ENCODE data around the gene GRM4. TPM values are rescaled to one million over a fixed set of nuclear protein-coding genes. Genes with fewer than 3 reads are reported as not detected.

GRM4 gene
- polyA plus RNA-seq, 1 of the 3 experiments (the other 2 are of a cell fraction) = not detected

GRCh38 chr6:34151321-34152041, 5.6 kb upstream of the GRM4 start:
- Histone ChIP-seq H3K36me3 (replicated peaks in 1 of 2; ENCODE audit: control insufficient read depth in 1 of 2, insufficient read depth in 2 of 2, low read length in 1 of 2) (no peaks in the 10 kb centered on the region), H3K4me3 (ENCODE audit: low read depth in 2 of 2, low read length in 1 of 2) (no peak overlapping the region), H3K9me3 (no peaks in the 10 kb centered on the region), H3F3A (replicated peaks; ENCODE audit: insufficient read depth) (no peaks in the 10 kb centered on the region), H3K9me2 (no peaks in the 10 kb centered on the region), H4K20me1 (ENCODE audit: insufficient read depth) (no peaks in the 10 kb centered on the region), H3K9ac (no peak overlapping the region), H2AFZ (ENCODE audit: low read depth) (no peak overlapping the region), H3K27me3 (ENCODE audit: insufficient read depth) (peaks cover 37% of the 10 kb centered on the region), H3K4me1 (ENCODE audit: control insufficient read depth in 1 of 2, insufficient read depth in 2 of 2, low read depth in 1 of 2, low read length in 1 of 2) (peaks cover 0 to 2% of the 10 kb centered on the region in 2 experiments; a peak in 1 of 4 replicates), H3K4me2 (no peak overlapping the region), H3K27ac (ENCODE audit: low read depth in 2 of 2, low read length in 1 of 2) (no peak overlapping the region), H3K79me2 (ENCODE audit: insufficient read depth) (no peaks in the 10 kb centered on the region)
- CTCF ChIA-PET = interaction anchor here (1.2 to 11.2 kb wide), 6 partner anchors 12 to 440 kb away, joined by 4 to 204 read pairs (median 8); partner anchors contain the start of gene UQCC2
- peak; percentile 45 for DNase-seq
- TF ChIP-seq MXI1 (IDR thresholded peaks at IDR 0.05; ENCODE audit: low read depth, low read length) (0 out of 2 replicates have a peak, but pooled peaks have one; percentile 21), RFX5 (IDR thresholded peaks at IDR 0.05; ENCODE audit: low read length) (no peak), EP300 (IDR thresholded peaks at IDR 0.05; ENCODE audit: borderline replicate concordance in 1 of 2, low read depth in 1 of 2, low read length in 1 of 2) (no peak), FOXJ3 (CRISPR knock-in tag; IDR thresholded peaks at IDR 0.05) (no peak), JUND (IDR thresholded peaks at IDR 0.05) (no peak), YY1 (IDR thresholded peaks at IDR 0.05; ENCODE audit: low read depth) (no peak), MAX (IDR thresholded peaks at IDR 0.05; ENCODE audit: low read depth) (no peak)
- WGBS (ENCODE audit: low lambda C conversion rate) = 30% methylated on average over 11 of the region's 21 CpGs
- POLR2A ChIA-PET = no interaction called here

GRCh38 chr6:34150766-34151165, 4.9 kb upstream of the GRM4 start:
- H3K4me3 ChIP-seq (ENCODE audit: low read depth in 2 of 2, low read length in 1 of 2) = no peak overlapping the region
- H3K27me3 ChIP-seq (ENCODE audit: insufficient read depth) = peaks cover 40% of the 10 kb centered on the region
- no peak overlapping the region for H3K27ac ChIP-seq (ENCODE audit: low read depth in 2 of 2, low read length in 1 of 2)
- no peaks in the 10 kb centered on the region for H3K36me3 ChIP-seq (replicated peaks in 1 of 2; ENCODE audit: control insufficient read depth in 1 of 2, insufficient read depth in 2 of 2, low read length in 1 of 2)
- no peak overlapping the region for H3K9ac ChIP-seq
- H3K4me2 ChIP-seq = no peak overlapping the region
- no peak overlapping the region for H2AFZ ChIP-seq (ENCODE audit: low read depth)
- ChIA-PET CTCF (interaction anchor here (1.9 to 11.2 kb wide), 3 partner anchors 13 to 385 kb away, joined by 7 to 204 read pairs (median 85); no protein-coding TSS in a partner anchor), POLR2A (no interaction called here)
- H3F3A ChIP-seq (replicated peaks; ENCODE audit: insufficient read depth) = no peaks in the 10 kb centered on the region
- DNase-seq = peak; percentile 19
- TF ChIP-seq JUND (IDR thresholded peaks at IDR 0.05) = no peak
- no peaks in the 10 kb centered on the region for H3K9me3 ChIP-seq
- H4K20me1 ChIP-seq (ENCODE audit: insufficient read depth) = no peaks in the 10 kb centered on the region
- H3K79me2 ChIP-seq (ENCODE audit: insufficient read depth) = no peaks in the 10 kb centered on the region
- WGBS (ENCODE audit: low lambda C conversion rate) = 51% methylated on average over 5 of the region's 8 CpGs
- H3K4me1 ChIP-seq (ENCODE audit: control insufficient read depth in 1 of 2, insufficient read depth in 2 of 2, low read depth in 1 of 2, low read length in 1 of 2) = peaks cover 0 to 4% of the 10 kb centered on the region in 2 experiments; a peak in 1 of 4 replicates
- H3K9me2 ChIP-seq = no peaks in the 10 kb centered on the region

- CTCF ChIA-PET = interaction anchor here (0.5 to 11.2 kb wide), 4 partner anchors 35 to 384 kb away, joined by 3 to 204 read pairs (median 44); no protein-coding TSS in a partner anchor
- Histone ChIP-seq H3K4me3 (ENCODE audit: low read depth in 2 of 2, low read length in 1 of 2) (no peak overlapping the region), H3K9me3 (no peaks in the 10 kb centered on the region), H3K79me2 (ENCODE audit: insufficient read depth) (no peaks in the 10 kb centered on the region), H3F3A (replicated peaks; ENCODE audit: insufficient read depth) (no peaks in the 10 kb centered on the region), H3K4me1 (ENCODE audit: control insufficient read depth in 1 of 2, insufficient read depth in 2 of 2, low read depth in 1 of 2, low read length in 1 of 2) (peaks cover 0 to 6% of the 10 kb centered on the region in 2 experiments; a peak in 1 of 4 replicates), H3K9ac (no peak overlapping the region), H2AFZ (ENCODE audit: low read depth) (no peak overlapping the region), H3K27me3 (ENCODE audit: insufficient read depth) (peaks cover 45% of the 10 kb centered on the region), H3K4me2 (no peak overlapping the region), H3K9me2 (no peaks in the 10 kb centered on the region), H3K36me3 (replicated peaks in 1 of 2; ENCODE audit: control insufficient read depth in 1 of 2, insufficient read depth in 2 of 2, low read length in 1 of 2) (no peaks in the 10 kb centered on the region), H4K20me1 (ENCODE audit: insufficient read depth) (no peaks in the 10 kb centered on the region), H3K27ac (ENCODE audit: low read depth in 2 of 2, low read length in 1 of 2) (no peak overlapping the region)
- peak; percentile 14 for DNase-seq
- no peak for TF ChIP-seq MAX (IDR thresholded peaks at IDR 0.05; ENCODE audit: low read depth)
- TF ChIP-seq TAF1 (IDR thresholded peaks at IDR 0.05; ENCODE audit: borderline replicate concordance, low read depth, low read length) = no peak
- POLR2A ChIA-PET = no interaction called here
- 72% methylated on average over 3 of the region's 4 CpGs for WGBS (ENCODE audit: low lambda C conversion rate)
Measured at GRCh38 chr6:34149831-34150400, 4.0 kb upstream of the GRM4 start.

Data from SK-N-SH (cell line).